A204.1 (cell line): ENCODE measurements around the gene PRKCB.

Experiments used
- FAIRE-seq: peaks from 2 replicates; lab custom pipeline; 2012; peaks lifted over from hg19 to GRCh38; lab: Jason Lieb, UNC

PRKCB gene

DNA sequence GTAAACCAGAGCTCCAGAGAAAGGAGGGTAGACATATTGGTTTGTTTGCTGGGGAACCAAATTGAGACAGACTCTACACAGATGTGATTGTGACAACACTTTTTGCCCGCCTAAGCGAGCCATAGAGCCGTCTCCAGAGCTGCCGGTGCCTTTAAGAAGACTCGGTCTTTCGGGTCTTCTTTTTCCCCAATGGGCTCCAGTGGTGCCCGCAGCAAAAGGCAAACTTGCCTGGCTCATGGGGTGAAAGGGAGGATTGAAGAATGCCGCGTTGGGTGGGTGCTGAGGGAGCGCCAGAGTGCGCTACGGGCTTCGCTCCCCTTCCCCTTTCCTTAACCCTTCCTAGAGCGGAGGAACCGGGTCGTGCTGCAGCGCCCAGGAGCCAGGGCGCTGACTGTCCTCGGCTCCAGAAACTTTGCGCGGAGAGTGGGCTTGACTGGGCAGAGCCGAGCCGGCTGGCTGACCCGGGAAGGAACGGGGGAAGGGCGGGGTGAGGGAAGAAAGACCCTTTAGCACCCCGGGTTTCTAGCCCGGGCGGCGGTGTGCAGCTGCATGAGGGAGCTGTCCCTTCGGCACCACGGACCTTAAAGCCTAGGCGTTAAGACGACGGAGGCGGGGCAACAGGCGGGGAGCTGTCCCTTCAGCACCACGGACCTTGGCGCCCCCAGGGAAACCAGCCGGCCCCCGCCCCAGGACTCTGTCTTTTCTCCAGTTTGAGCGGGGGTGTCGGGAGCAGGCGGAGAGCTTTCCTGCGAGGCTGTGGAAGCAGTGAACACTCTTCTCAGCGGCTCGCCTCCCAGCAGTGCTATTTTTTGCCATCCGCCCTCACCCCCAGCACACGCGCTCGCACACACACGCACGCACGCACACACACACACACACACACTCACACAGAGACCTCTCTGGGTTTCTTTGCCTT is 419.9 kb downstream of the PRKCB start, which contains the start of gene CACNG3:
Gene CACNG3, plus strand, starts transcription at position 880 of the 916 bp plus-strand sequence. CDS start 420 bp downstream, outside the sequence.
- FAIRE-seq: no peak

DNA sequence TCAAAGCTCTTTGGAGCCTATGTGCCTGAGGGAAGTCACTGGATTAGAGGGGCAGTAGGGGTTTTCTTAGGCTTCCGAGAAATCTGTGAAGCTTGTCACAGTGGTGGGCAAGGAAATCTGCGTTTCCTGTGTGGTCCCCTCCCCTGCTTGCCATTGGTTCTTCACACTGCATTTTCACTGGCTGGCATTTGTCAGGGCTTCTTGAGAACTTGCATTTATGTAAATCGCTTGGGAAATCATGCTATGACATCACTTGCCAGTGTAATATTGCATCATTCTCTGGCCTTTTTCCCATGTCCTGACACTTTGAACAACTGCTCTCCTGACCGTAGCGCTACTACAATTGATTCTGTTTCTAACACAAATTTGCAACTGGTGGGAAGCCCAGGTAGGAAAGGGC is 422.2 kb downstream of the PRKCB start:
- no peak for FAIRE-seq

GRCh38 chr16:24258791-24259190 is 423.0 kb downstream of the PRKCB start:
- FAIRE-seq: no peak

GRCh38 chr16:24262816-24263215 is 427.0 kb downstream of the PRKCB start:
- no peak for FAIRE-seq
